ENCODE measurements around the gene SLC39A3.

DNA sequence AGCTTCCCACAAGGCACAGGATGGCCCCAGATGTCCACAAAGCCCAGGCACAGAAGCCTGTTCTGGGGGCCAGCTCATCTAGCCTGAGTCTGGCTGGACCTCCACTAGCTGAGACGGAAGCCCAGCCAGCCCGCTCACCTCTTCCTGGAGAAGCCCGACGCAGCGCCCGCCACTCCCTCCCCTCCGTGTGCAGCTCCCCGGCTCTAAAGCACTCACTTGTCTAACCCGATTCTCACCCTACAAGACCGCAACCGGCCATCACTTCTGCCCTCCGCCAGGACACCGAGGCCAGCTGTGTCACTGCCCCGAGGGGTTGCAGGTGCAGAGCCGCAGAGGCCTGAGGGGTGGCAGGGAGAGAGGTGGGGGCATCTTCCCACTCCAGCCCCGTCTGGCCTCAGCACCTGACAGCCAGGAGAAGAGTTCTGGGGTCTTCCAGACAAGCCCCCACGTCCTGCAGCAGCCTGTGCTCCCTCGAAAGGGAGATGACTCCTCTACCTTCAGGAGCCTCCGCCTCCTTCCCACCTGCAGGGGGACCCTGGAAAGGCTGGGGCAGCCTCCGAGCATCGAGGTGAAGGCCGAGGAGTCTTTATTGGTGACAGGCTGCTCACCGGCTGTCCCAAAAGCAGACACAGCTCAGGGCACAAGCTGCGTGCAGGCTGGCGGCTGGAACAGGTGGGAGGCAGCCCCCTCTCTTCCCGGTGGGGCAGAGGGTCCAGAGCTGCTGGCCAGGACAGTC is 12.7 kb downstream of the SLC39A3 start:
- TF ChIP-seq CTCF (conservative IDR thresholded peaks at IDR 0.05; ENCODE audit: low read depth, low read length) (no peak), EZH2phosphoT487 (IDR thresholded peaks at IDR 0.05; ENCODE audit: borderline replicate concordance, low read length) (no peak), EZH2 (IDR thresholded peaks at IDR 0.05; ENCODE audit: low read length, unreplicated experiment) (no peak)
